ENCODE data around the gene NR3C2. TPM values are rescaled to one million over a fixed set of nuclear protein-coding genes. Genes with fewer than 3 reads are reported as not detected.

The NR3C2 gene
- total and polyA plus RNA-seq, 2 experiments from 2014 or later: 1.2 to 3.0 TPM

GRCh38 chr4:148092316-148093014 lies 349.7 kb downstream of the NR3C2 start:
- Histone ChIP-seq H3K9me2 (ENCODE audit: insufficient read depth) (no peaks in the 10 kb centered on the region), H3K4me1 (ENCODE audit: insufficient read depth) (no peaks in the 10 kb centered on the region), H3K27me3 (ENCODE audit: insufficient read depth) (no peaks in the 10 kb centered on the region), H3K4me2 (no peak overlapping the region), H3F3A (replicated peaks; ENCODE audit: low read depth) (no peaks in the 10 kb centered on the region), H3K27ac (ENCODE audit: low read depth) (no peak overlapping the region), H3K79me2 (replicated peaks; ENCODE audit: insufficient read depth) (no peaks in the 10 kb centered on the region), H2AFZ (no peak overlapping the region), H4K20me1 (replicated peaks; ENCODE audit: insufficient read depth) (no peaks in the 10 kb centered on the region), H3K4me3 (no peak overlapping the region), H3K36me3 (ENCODE audit: insufficient read depth) (no peaks in the 10 kb centered on the region)
- no peak overlapping the region for H3K4me3 Mint-ChIP-seq
- DNase-seq (ENCODE audit: low spot score) (no peak), ATAC-seq (no peak)
- H3K36me3 Mint-ChIP-seq (ENCODE audit: low read depth): no peaks in the 10 kb centered on the region
- H3K27ac Mint-ChIP-seq: no peak overlapping the region
- no peaks in the 10 kb centered on the region for H3K9me3 Mint-ChIP-seq
- H3K4me1 Mint-ChIP-seq: peaks cover 6% of the 10 kb centered on the region; the same call in 2 of the 3 replicates
- TF ChIP-seq REST (IDR thresholded peaks at IDR 0.05; ENCODE audit: unreplicated experiment) (no peak), CREB1 (CRISPR knock-in tag; IDR thresholded peaks at IDR 0.05; ENCODE audit: low read depth) (no peak), ZNF462 (CRISPR knock-in tag; IDR thresholded peaks at IDR 0.05) (no peak)
- TF ChIP-seq, protein P1, sequence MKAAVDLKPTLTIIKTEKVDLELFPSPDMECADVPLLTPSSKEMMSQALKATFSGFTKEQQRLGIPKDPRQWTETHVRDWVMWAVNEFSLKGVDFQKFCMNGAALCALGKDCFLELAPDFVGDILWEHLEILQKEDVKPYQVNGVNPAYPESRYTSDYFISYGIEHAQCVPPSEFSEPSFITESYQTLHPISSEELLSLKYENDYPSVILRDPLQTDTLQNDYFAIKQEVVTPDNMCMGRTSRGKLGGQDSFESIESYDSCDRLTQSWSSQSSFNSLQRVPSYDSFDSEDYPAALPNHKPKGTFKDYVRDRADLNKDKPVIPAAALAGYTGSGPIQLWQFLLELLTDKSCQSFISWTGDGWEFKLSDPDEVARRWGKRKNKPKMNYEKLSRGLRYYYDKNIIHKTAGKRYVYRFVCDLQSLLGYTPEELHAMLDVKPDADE (IDR thresholded peaks at IDR 0.05): no peak
- peaks cover 3% of the 10 kb centered on the region for H3K27me3 Mint-ChIP-seq (ENCODE audit: insufficient read depth, low read depth, poor library complexity)
